IMR-90 (cell line): ENCODE measurements around the gene TIMM21. TPM values are rescaled to one million over a fixed set of nuclear protein-coding genes. Genes with fewer than 3 reads are reported as not detected.

Experiments
- ATAC-seq: fragments of 200-7000 bp; cut with Tn5 transposase; 2 replicates; pipeline ENCODE4 v1.9.1; 2020; ENCODE audit warnings: low read depth, mild to moderate bottlenecking, moderate library complexity
- BruUV-seq: library from RNA; stranded (reverse); fragments of 400-500 nt; replicated peaks from 2 replicates; lab custom pipeline; 2021; lab: Mats Ljungman, UMichigan
- CTCF ChIA-PET: fragments of 300-600 bp; formaldehyde crosslinking; extraction: SDS; loops from one replicate; lab custom pipeline; 2021; ENCODE audit warnings: antibody characterized with exemption; lab: Yijun Ruan, JAX
- POLR2A ChIA-PET: fragments of 300-600 bp; sonication (Branson Sonifier 250); formaldehyde crosslinking; loops from one replicate; lab custom pipeline; 2022; ENCODE audit warnings: antibody characterized with exemption; ENCODE audit not compliant: unreplicated experiment; lab: Charles Lee
- DNase-seq: peaks from one replicate; pipeline ENCODE4 v3.0.0; 2013
- H2AFZ ChIP-seq: replicated peaks from 2 replicates; pipeline ENCODE3; 2013; ENCODE audit warnings: low read length, mild to moderate bottlenecking; ENCODE audit not compliant: poor library complexity
- H2AK5ac ChIP-seq: 2 replicates; pipeline ENCODE4 v1.6.1; 2013; ENCODE audit warnings: low read depth, low read length, inconsistent platforms
- H2AK9ac ChIP-seq: replicated peaks from 2 replicates; pipeline ENCODE3; 2013; ENCODE audit warnings: mild to moderate bottlenecking, low read depth, low read length, moderate library complexity; ENCODE audit not compliant: poor library complexity
- H2BK120ac ChIP-seq: 2 replicates; pipeline ENCODE4 v1.6.1; 2013; ENCODE audit warnings: low read depth, low read length, inconsistent platforms
- H2BK15ac ChIP-seq: 3 replicates; pipeline ENCODE4 v1.6.1; 2013; ENCODE audit warnings: low read depth, low read length, inconsistent platforms
- H2BK20ac ChIP-seq: 2 replicates; pipeline ENCODE4 v1.6.1; 2013; ENCODE audit warnings: low read depth, mild to moderate bottlenecking, inconsistent platforms, low read length, moderate library complexity
- H2BK5ac ChIP-seq: 2 replicates; pipeline ENCODE4 v1.6.1; 2013; ENCODE audit warnings: mild to moderate bottlenecking, low read depth, low read length, inconsistent platforms; ENCODE audit not compliant: poor library complexity, severe bottlenecking
- H3K14ac ChIP-seq: replicated peaks from 2 replicates; pipeline ENCODE4 v1.6.1; 2013; ENCODE audit warnings: low read depth, low read length, inconsistent platforms
- H3K18ac ChIP-seq: 2 replicates; pipeline ENCODE4 v1.6.1; 2013; ENCODE audit warnings: low read depth, low read length, control low read depth
- H3K23ac ChIP-seq: 2 replicates; pipeline ENCODE4 v1.6.1; 2013; ENCODE audit warnings: low read depth, low read length, inconsistent platforms
- H3K27ac ChIP-seq: 2 replicates; pipeline ENCODE4 v1.5.1; 2013; ENCODE audit warnings: mild to moderate bottlenecking, control low read depth, low read length; ENCODE audit not compliant: insufficient read depth
- H3K27me3 ChIP-seq: 2 replicates; pipeline ENCODE4 v1.6.1; 2013; ENCODE audit warnings: low read length; ENCODE audit not compliant: control insufficient read depth, insufficient read depth
- H3K36me3 ChIP-seq: 2 replicates; pipeline ENCODE4 v1.6.1; 2013; ENCODE audit warnings: low read length, mixed read lengths; ENCODE audit not compliant: control insufficient read depth, insufficient read depth
- H3K4ac ChIP-seq: 2 replicates; pipeline ENCODE4 v1.6.1; 2013; ENCODE audit warnings: low read depth, low read length, inconsistent platforms
- H3K4me1 ChIP-seq: 2 replicates; pipeline ENCODE4 v1.6.1; 2013; ENCODE audit warnings: low read length, mixed read lengths; ENCODE audit not compliant: control insufficient read depth, insufficient read depth
- H3K4me2 ChIP-seq: 2 replicates; pipeline ENCODE4 v1.6.1; 2013; ENCODE audit warnings: low read depth, mild to moderate bottlenecking, control low read depth, low read length, moderate library complexity
- H3K4me3 ChIP-seq: 2 replicates; pipeline ENCODE4 v1.5.1; 2013; ENCODE audit warnings: low read depth, mild to moderate bottlenecking, control low read depth, low read length, moderate library complexity; ENCODE audit not compliant: insufficient read depth
- H3K56ac ChIP-seq: 2 replicates; pipeline ENCODE4 v1.6.1; 2013; ENCODE audit warnings: low read length, inconsistent platforms; ENCODE audit not compliant: insufficient read depth; ENCODE audit errors: extremely low read depth
- H3K79me1 ChIP-seq, 2 experiments: 2 replicates each; pipeline ENCODE4 v1.6.1; 2013; ENCODE audit warnings: low read length in 2 of 2, inconsistent platforms in 1 of 2, low read depth in 1 of 2
- H3K9ac ChIP-seq: 2 replicates; pipeline ENCODE4 v1.6.1; 2013; ENCODE audit warnings: low read depth, low read length, control low read depth
- H3K9me1 ChIP-seq: 2 replicates; pipeline ENCODE4 v1.6.1; 2013; ENCODE audit warnings: low read length, inconsistent platforms; ENCODE audit not compliant: insufficient read depth
- H3K9me3 ChIP-seq: 2 replicates; pipeline ENCODE4 v1.6.1; 2013; ENCODE audit warnings: low read length; ENCODE audit not compliant: control insufficient read depth, insufficient read depth
- H4K20me1 ChIP-seq: 2 replicates; pipeline ENCODE4 v1.6.1; 2013; ENCODE audit warnings: low read length, inconsistent platforms; ENCODE audit not compliant: insufficient read depth
- H4K5ac ChIP-seq: 2 replicates; pipeline ENCODE4 v1.6.1; 2013; ENCODE audit warnings: mild to moderate bottlenecking, low read depth, low read length, control low read depth
- H4K8ac ChIP-seq, 2 experiments: 2 replicates each; pipeline ENCODE4 v1.6.1; 2013; ENCODE audit warnings: low read depth in 2 of 2, low read length in 2 of 2, control low read depth in 1 of 2, inconsistent platforms in 1 of 2
- H4K91ac ChIP-seq: 2 replicates; pipeline ENCODE4 v1.6.1; 2013; ENCODE audit warnings: low read depth, low read length, inconsistent platforms; ENCODE audit not compliant: insufficient read depth
- CEBPB ChIP-seq: IDR thresholded peaks from 2 replicates; pipeline ENCODE4 v1.6.1; 2012; ENCODE audit warnings: low read depth, low read length, improper control_type of control experiment
- CHD1 ChIP-seq: IDR thresholded peaks from 2 replicates; pipeline ENCODE4 v1.6.1; 2012; ENCODE audit warnings: low read depth, low read length, improper control_type of control experiment
- MAZ ChIP-seq: IDR thresholded peaks from 2 replicates; pipeline ENCODE4 v1.6.1; 2012; ENCODE audit warnings: low read depth, mild to moderate bottlenecking, low read length, improper control_type of control experiment, moderate library complexity, borderline replicate concordance
- MXI1 ChIP-seq: IDR thresholded peaks from 2 replicates; pipeline ENCODE4 v1.6.1; 2012; ENCODE audit warnings: low read depth, mild to moderate bottlenecking, low read length, moderate library complexity, borderline replicate concordance
- NFE2L2 ChIP-seq: fragments of 150-350 bp; IDR thresholded peaks from 2 replicates; pipeline ENCODE4 v1.6.1; 2016; ENCODE audit warnings: low read depth, mild to moderate bottlenecking, low read length
- POLR2A ChIP-seq: IDR thresholded peaks from 2 replicates; pipeline ENCODE4 v1.6.1; 2012; ENCODE audit warnings: mild to moderate bottlenecking, low read depth, low read length
- RCOR1 ChIP-seq: IDR thresholded peaks from 2 replicates; pipeline ENCODE4 v1.6.1; 2012; ENCODE audit warnings: mild to moderate bottlenecking, low read length, improper control_type of control experiment; ENCODE audit not compliant: insufficient replicate concordance
- RFX5 ChIP-seq: IDR thresholded peaks from 2 replicates; pipeline ENCODE4 v1.8.0; 2012; ENCODE audit warnings: low read depth, mild to moderate bottlenecking, low read length, moderate library complexity
- SMC3 ChIP-seq: fragments of 150-350 bp; IDR thresholded peaks from 2 replicates; pipeline ENCODE4 v1.6.1; 2016; ENCODE audit warnings: low read depth, mild to moderate bottlenecking, antibody characterized with exemption, low read length, moderate library complexity
- WGBS, 2 experiments: methylation state at CpG; one replicate each; pipeline versions ENCODE4 v1.1.5 to v1.1.7; 2013; ENCODE audit warnings: missing lambda C conversion rate in 2 of 2; ENCODE audit not compliant: insufficient read length in 1 of 2; ENCODE audit errors: extremely low coverage in 2 of 2; 5-methylcytosine and 5-hydroxymethylcytosine counted together
- dilution Hi-C: fragments of 300-500 bp; cut with HindIII; formaldehyde crosslinking; loops from one replicate; pipeline ENCODE4 v1.14.3; 2018; ENCODE audit warnings: low sequenced_read_pairs; ENCODE audit not compliant: unreplicated experiment
- in situ Hi-C: fragments of 300-500 bp; cut with MboI; formaldehyde crosslinking; loops from 3 replicates; pipeline ENCODE4 v1.14.3; 2019; ENCODE audit warnings: low sequenced_read_pairs, inconsistent platforms, mixed read lengths
- intact Hi-C: fragments of 100-400 bp; cut with micrococcal nuclease; formaldehyde crosslinking; loops from 2 replicates; pipeline ENCODE4 v1.10.0; 2022
- polyA plus RNA-seq, 3 experiments: library from polyadenylated mRNA; depleted of rRNA; stranded (reverse); fragments of >200 nt; gene quantifications; 2 replicates each; pipeline ENCODE4 v1.2.3, GENCODE V29; 2012; ENCODE audit warnings: low replicate concordance in 1 of 3
- total RNA-seq: library from RNA; depleted of rRNA; stranded (reverse); fragments of >200 nt; gene quantifications from 2 replicates; pipeline ENCODE4 v1.2.3, GENCODE V29; 2012
- TF ChIP-seq, protein P1 (sequence below): fragments of 150-350 bp; IDR thresholded peaks from 2 replicates; pipeline ENCODE4 v1.6.1; 2016; ENCODE audit warnings: low read depth, mild to moderate bottlenecking, low read length, moderate library complexity, borderline replicate concordance
- TF ChIP-seq, protein P2 (sequence below): fragments of 150-350 bp; IDR thresholded peaks from 2 replicates; pipeline ENCODE4 v1.6.1; 2017; ENCODE audit warnings: mild to moderate bottlenecking, antibody characterized with exemption, low read length, low read depth

The TIMM21 gene
- total and polyA plus RNA-seq, 2 of the 4 experiments (the other 2 are of a cell fraction), result 42.8 to 52.7 TPM

DNA sequence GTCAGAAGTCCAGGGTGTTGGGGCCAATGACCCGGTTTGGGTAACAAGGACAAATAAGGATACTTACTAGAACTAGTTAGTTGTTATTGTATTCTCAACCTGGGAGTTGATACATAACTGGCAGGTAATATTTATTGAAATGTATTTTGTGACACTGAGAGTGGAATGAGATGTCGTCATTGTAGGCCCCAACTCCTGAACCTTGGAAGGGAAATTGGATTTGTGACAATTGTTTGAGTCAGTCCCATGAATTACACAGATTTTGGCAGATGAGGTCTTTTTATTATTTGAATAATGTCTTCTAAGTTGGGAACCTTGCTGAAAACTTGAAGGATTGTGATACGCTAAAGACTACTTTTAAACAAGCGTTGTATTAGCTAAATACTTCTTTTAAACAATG is 5.1 kb downstream of the TIMM21 start:
- no peak for ATAC-seq
- H3K9me3 ChIP-seq, result no peaks in the 10 kb centered on the region
- BruUV-seq, result no TSS peak
- peaks cover 8% of the 10 kb centered on the region for H3K9me1 ChIP-seq
- no peak for DNase-seq
- 56% methylated on average over 1 of the region's 4 CpGs; no CpG with 5 or more reads in 1 of the 2 experiments for WGBS, 2 experiments
- H3K4me1 ChIP-seq, result peaks cover 3% of the 10 kb centered on the region
- H3K4me2 ChIP-seq, result no peak overlapping the region
- H3K36me3 ChIP-seq, result peaks cover 11% of the 10 kb centered on the region
- H2AK9ac ChIP-seq, result no peak overlapping the region
- in situ Hi-C loops (no loop called here), intact Hi-C loops (no loop called here), dilution Hi-C loops (no loop called here)
- H2BK15ac ChIP-seq, result no peak overlapping the region
- TF ChIP-seq, protein P1, sequence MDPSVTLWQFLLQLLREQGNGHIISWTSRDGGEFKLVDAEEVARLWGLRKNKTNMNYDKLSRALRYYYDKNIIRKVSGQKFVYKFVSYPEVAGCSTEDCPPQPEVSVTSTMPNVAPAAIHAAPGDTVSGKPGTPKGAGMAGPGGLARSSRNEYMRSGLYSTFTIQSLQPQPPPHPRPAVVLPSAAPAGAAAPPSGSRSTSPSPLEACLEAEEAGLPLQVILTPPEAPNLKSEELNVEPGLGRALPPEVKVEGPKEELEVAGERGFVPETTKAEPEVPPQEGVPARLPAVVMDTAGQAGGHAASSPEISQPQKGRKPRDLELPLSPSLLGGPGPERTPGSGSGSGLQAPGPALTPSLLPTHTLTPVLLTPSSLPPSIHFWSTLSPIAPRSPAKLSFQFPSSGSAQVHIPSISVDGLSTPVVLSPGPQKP, result no peak
- TF ChIP-seq MXI1 (no peak), CEBPB (no peak), CHD1 (no peak), POLR2A (no peak), SMC3 (no peak), MAZ (no peak), RCOR1 (no peak), RFX5 (no peak), NFE2L2 (no peak)
- TF ChIP-seq, protein P2, sequence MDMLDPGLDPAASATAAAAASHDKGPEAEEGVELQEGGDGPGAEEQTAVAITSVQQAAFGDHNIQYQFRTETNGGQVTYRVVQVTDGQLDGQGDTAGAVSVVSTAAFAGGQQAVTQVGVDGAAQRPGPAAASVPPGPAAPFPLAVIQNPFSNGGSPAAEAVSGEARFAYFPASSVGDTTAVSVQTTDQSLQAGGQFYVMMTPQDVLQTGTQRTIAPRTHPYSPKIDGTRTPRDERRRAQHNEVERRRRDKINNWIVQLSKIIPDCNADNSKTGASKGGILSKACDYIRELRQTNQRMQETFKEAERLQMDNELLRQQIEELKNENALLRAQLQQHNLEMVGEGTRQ, result no peak
- H4K20me1 ChIP-seq, result no peaks in the 10 kb centered on the region
- no peak overlapping the region for H4K8ac ChIP-seq
- no peak overlapping the region for H3K14ac ChIP-seq
- H2AK5ac ChIP-seq, result no peak overlapping the region
- no peak overlapping the region for H4K91ac ChIP-seq
- no peak overlapping the region for H2BK120ac ChIP-seq
- POLR2A ChIA-PET, result no interaction called here
- peaks cover 26 to 46% of the 10 kb centered on the region in 2 experiments for H3K79me1 ChIP-seq
- no peak overlapping the region for H3K4ac ChIP-seq
- no peak overlapping the region for H3K23ac ChIP-seq
- CTCF ChIA-PET, result interaction anchor here (1.9 kb wide), 1 partner anchor 71 kb away, joined by 5 read pairs; no protein-coding TSS in a partner anchor
- H3K4me3 ChIP-seq, result no peak overlapping the region
- H3K27ac ChIP-seq, result no peak overlapping the region
- no peak overlapping the region for H3K56ac ChIP-seq
- H3K9ac ChIP-seq, result no peak overlapping the region
- no peak overlapping the region for H4K5ac ChIP-seq
- no peak overlapping the region for H2BK5ac ChIP-seq
- H2BK20ac ChIP-seq, result no peak overlapping the region
- no peaks in the 10 kb centered on the region for H3K27me3 ChIP-seq
- no peak overlapping the region for H3K18ac ChIP-seq
- no peak overlapping the region for H2AFZ ChIP-seq
